Measurements from ENCODE around the gene SYCP3.

GRCh38 chr12:101703487-101703886 lies 35.8 kb downstream of the SYCP3 start:
- TF ChIP-seq POLR2A (IDR thresholded peaks at IDR 0.05; ENCODE audit: low read depth) (no peak), CTCF (IDR thresholded peaks at IDR 0.05) (no peak), EP300 (IDR thresholded peaks at IDR 0.05) (no peak), POLR2AphosphoS5 (IDR thresholded peaks at IDR 0.05) (no peak)

All from esophagus muscularis mucosa (tissue), 4 donors.